GM21786 (cell line): ENCODE results near the gene COL28A1.

Experiments used
- ATAC-seq: cut with Tn5 transposase; IDR thresholded peaks from one replicate; pipeline ENCODE4 v1.9.1; 2021; ENCODE audit not compliant: unreplicated experiment

Gene COL28A1

DNA sequence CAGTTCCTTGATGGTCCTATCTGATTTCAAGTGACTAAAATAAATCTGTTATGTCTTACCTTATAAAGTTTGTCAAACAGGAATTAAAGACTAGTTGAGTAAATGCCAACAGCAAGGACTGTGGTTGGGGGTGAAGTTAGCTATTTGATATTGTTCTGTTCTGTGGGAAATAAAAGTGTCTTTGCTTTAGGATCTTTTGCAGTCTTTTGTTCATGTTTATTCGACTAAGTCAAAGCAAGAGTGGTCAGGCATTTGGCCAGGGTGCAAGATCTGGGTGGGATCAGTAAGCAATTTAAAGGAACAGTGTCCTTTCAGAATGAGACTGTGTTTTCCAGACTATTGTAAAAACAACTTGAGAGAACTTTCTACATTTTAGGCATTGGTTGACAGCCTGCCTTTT lies at the start of gene COL28A1:
Gene COL28A1, minus strand, starts transcription at position 183 of the 400 bp plus-strand sequence. CDS start 2,998 bp downstream, outside the sequence.
- no peak for ATAC-seq

DNA sequence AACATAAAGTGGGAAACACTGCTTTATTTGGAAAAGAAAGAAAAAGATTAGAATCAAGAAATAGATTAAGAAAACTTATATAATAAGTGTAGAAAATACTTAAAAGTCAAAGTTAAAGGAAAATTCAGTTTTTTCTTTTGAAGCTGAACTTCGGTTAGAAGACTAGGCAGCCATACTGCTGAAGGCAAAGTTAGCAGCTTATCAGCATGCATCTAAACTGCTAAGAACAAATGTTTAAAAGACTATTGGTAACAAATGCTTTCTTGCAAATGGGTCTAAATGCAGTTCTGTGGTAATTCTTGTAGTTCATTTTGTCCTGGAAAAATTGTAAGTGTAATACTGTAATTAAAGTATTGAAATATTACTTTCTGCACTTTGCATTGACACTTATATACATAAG lies 49.0 kb upstream of the COL28A1 start:
- no peak for ATAC-seq

GRCh38 chr7:7583731-7584130 lies 48.1 kb upstream of the COL28A1 start:
- no peak for ATAC-seq

GRCh38 chr7:7582596-7582995 lies 46.9 kb upstream of the COL28A1 start:
- no peak for ATAC-seq

DNA sequence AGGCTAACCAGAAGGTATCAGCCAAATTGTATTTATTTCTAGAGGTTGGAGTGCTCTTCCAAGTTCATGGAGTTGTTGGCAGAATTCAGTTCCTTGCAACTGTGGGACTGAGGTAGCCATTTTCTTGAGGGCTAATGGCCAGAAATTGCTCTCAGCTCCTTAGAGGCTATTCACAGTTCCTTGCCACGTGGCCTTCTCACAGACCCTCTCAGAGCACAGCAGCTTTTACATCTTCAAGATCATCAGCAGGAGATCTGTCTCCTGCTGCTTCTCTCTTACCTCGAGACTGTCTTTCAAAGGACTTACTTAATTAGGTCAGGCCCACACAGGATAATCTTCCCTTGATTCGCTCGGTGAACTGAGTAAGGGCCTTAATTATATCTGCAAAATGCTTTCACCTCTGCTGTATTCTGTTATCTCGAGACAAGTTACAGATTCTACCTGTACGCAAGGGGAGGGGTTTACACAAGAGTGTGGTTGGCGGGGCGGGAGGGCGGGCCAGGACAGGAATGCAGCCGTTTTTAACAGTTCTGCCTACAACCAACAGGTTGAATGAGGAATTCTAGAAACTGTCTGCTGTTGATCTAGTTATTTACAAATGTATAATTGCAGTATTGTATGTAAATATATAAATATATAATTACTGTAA lies 46.0 kb upstream of the COL28A1 start:
- no peak for ATAC-seq

DNA sequence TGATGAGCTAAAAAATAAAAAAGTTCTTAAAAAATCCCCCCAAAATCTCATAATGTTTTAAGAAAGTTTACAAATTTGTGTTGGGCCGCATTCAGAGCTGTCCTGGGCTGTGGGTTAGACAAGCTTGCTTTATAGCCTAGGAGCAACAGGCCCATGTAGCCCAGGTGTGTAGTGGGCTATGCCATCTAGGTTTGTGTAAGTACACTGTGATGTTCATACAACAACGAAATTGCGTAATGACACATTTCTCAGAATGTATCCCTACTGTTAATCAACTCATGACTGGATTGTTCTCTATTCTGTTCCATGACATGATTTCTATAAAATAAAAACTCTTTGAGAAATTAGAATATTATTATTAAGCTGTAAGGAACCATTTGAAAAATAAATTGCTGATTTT lies 44.0 kb upstream of the COL28A1 start:
- ATAC-seq = no peak

- ATAC-seq = peak; percentile 66
Measured at GRCh38 chr7:7577888-7578287, 42.2 kb upstream of the COL28A1 start.

- ATAC-seq = no peak
Measured at GRCh38 chr7:7576344-7576743, 40.7 kb upstream of the COL28A1 start.

DNA sequence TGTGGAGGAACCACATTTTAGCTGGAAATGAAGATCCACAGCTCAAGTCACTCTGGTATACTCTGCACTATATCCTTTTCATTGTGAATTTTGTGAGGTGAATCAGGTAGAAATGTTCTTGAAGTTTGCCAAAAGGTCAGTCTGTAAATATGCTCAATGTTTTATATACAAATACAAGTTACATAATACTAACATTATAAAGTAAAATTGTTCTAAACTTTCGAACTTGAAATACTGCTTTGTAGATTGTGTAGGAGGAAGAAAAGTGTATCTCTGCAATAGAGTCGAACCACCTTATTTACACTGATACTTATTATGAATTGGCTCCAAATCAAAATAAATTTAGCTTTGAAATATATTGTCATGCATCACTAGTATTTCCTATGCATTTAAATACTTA lies 38.0 kb upstream of the COL28A1 start:
- no peak for ATAC-seq

- no peak for ATAC-seq
Measured at GRCh38 chr7:7570584-7570983, 34.9 kb upstream of the COL28A1 start.

GRCh38 chr7:7569615-7570014 lies 33.9 kb upstream of the COL28A1 start:
- peak; percentile 19 for ATAC-seq

DNA sequence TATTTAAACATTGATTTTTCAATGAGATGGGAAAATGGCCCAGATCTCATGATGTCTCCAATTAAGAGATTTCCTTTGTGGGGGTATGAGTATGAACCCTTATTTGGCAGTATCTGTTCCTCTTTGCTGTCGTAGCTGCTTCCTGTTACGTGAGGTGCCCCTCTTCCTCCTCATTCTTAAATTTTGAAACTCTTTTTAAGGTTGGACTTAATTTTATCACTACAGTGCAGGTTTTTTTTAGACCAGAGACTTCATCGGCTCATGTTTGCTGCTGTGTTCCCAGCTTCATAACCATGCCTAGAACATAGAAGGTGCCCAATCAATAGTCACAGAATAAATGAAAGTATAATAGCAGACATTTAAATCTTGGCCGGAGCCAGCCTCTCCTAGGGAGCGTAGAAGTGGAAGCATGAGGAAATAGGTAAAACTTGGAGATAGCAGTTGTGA lies 33.4 kb upstream of the COL28A1 start:
- peak; percentile 48 for ATAC-seq

GRCh38 chr7:7568553-7568952 lies 32.9 kb upstream of the COL28A1 start:
- no peak for ATAC-seq

GRCh38 chr7:7567898-7568531 lies 32.3 kb upstream of the COL28A1 start:
- no peak for ATAC-seq

GRCh38 chr7:7566651-7567611 lies 31.3 kb upstream of the COL28A1 start, which contains the start of gene MIOS:
TSS of gene MIOS (plus strand) at chr7:7566884. CDS start at chr7:7572476, 5,592 bp downstream.
- ATAC-seq = peak; percentile 54

DNA sequence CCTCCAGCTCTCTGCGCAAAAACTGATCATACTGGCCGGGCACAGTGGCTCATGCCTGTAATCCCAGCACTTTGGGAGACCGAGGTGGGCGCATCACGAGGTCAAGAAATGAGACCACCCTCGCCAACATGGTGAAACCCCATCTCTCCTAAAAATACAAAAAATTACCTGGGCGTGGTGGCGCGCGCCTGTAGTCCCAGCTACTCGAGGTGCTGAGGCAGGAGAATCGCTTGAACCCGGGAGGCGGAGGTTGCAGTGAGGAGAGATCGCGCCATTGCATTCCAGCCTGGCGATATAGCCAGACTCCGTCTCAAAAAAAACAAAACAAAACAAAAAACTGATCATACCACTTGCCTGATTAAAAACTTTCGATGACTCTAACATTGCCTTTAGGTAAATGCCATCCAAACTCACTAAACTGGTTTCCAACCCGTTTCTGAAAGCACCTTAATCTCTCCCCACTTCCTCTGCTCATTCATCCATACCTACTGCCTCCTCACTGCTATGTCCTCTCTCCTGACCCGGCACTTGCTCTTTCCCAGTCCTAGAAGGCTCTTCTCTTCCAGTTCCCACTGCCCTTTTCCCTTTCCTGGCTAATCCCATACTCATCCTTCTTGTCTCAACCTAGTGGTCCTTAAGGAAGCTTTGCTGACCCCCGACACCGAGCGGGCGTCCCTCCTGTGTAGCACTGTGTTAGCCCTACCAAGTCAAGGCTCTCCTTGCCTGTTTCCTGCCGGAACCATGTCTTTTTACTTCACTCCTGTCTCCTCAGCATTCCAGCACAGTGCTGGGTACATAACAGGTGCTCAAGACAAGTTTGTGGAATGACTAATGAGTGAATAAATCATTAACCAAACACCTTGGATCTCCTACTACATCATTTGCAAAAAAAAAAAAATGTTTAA lies 30.3 kb upstream of the COL28A1 start:
- ATAC-seq = peak; percentile 16

DNA sequence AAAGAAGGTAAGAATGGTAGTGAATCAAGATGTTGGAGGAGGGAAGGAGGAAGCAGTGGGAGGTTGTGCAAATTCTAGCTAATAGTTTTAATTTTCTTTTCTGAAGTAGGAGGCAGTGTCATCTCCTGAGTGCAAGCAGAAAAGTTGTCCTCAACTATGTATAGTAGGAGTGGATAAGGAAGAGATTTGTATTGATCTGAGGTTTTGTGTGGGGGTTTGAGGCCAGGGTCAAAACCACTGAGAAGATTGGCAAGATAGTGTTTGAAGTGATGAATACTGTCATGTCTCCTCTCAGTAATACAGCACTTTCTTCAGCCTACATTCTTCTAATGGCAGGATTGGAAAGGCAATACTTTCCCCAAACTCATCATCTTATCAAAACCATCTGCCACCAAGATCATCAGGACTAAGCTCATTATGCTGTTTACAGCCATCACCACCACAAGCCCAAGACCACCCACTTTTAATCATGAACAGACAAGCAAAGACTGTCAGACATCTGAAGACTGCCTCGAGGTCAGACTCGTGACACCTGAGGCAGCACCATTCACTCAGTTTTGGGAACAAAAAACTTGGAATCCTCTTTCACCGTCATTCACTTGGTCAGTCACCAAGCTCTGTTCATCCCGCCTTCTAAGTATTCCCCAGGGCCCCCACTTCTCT lies 29.5 kb upstream of the COL28A1 start:
- ATAC-seq = no peak

DNA sequence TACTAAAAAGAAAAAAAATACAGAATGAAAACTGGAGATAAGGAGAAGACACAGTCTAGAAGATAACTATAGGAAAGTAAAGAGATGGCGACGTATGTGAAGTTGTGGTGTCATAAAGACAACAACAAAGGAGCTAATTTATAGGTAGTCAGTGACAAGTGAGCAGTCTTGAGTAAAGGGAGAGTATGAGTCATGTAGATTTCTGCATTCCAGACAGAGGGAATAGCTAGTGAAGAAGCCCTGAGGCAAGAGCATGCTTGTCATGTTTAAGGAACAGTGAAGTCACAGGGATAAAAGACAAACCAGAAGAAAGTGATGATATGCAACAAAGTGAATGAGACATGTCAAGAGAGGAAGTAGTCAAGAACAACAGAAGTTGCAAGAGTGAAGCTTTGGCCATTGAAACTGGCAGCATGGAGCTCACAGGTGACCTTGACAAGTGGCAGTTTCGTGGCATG lies 28.7 kb upstream of the COL28A1 start:
- ATAC-seq = no peak

- no peak for ATAC-seq
Measured at GRCh38 chr7:7563813-7564212, 28.1 kb upstream of the COL28A1 start.

DNA sequence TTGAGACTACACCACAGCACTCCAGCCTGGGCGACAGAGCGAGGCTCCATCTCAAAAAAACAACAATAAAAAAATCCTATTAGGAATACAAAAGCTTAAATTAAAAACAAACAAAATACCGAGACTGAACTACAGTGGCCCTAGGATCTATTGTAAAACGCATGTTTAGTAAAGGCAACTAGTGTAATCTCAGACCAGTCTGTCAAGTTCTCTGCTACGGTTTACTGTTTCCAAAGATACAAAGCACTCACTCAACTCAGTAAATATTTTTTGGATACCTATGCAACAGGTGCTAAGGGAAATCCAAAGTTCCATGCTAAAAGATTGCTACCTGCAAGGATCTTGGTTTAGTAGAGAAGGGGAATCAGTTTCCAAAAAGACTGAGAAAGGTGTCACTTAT lies 27.6 kb upstream of the COL28A1 start:
- ATAC-seq = no peak
